Neural cell (in vitro differentiated cells): Measurements from ENCODE around the gene TSPEAR.

Source experiments
- EP300 ChIP-seq: fragments of 450-650 bp; conservative IDR thresholded peaks from 2 replicates; pipeline ENCODE4 v1.6.1; 2014; ENCODE audit warnings: antibody characterized with exemption, mild to moderate bottlenecking, moderate library complexity; ENCODE audit not compliant: poor library complexity, severe bottlenecking
- EZH2 ChIP-seq: fragments of 200-600, 300-800 bp; shearing (Covaris generic), sonication (generic); IDR thresholded peaks from 2 replicates; pipeline ENCODE4 v1.6.1; 2014; ENCODE audit warnings: antibody characterized with exemption, low read length, borderline replicate concordance, mild to moderate bottlenecking; ENCODE audit not compliant: insufficient read depth, poor library complexity, severe bottlenecking
- MXI1 ChIP-seq: fragments of 450-650 bp; conservative IDR thresholded peaks from 2 replicates; pipeline ENCODE4 v1.6.1; 2014; ENCODE audit warnings: antibody characterized with exemption, mild to moderate bottlenecking; ENCODE audit not compliant: poor library complexity, severe bottlenecking
- POLR2AphosphoS5 ChIP-seq: IDR thresholded peaks from 2 replicates; pipeline ENCODE4 v1.6.1; 2012
- RAD21 ChIP-seq: fragments of 450-650 bp; conservative IDR thresholded peaks from 2 replicates; pipeline ENCODE4 v1.6.1; 2014; ENCODE audit warnings: antibody characterized with exemption, mild to moderate bottlenecking, moderate library complexity
- SMC3 ChIP-seq: fragments of 450-650 bp; conservative IDR thresholded peaks from 2 replicates; pipeline ENCODE4 v1.6.1; 2014; ENCODE audit warnings: antibody characterized with exemption, mild to moderate bottlenecking, moderate library complexity; ENCODE audit not compliant: poor library complexity
- TAF1 ChIP-seq: IDR thresholded peaks from 2 replicates; pipeline ENCODE4 v1.6.1; 2012; ENCODE audit warnings: low read depth
- TF ChIP-seq, protein P1 (sequence below): fragments of 450-650 bp; IDR thresholded peaks from 2 replicates; pipeline ENCODE4 v1.5.1; 2014; ENCODE audit warnings: antibody characterized with exemption, mild to moderate bottlenecking, moderate library complexity; ENCODE audit not compliant: poor library complexity, severe bottlenecking
- TF ChIP-seq, protein P2 (sequence below): IDR thresholded peaks from 2 replicates; pipeline ENCODE4 v1.6.1; 2012; ENCODE audit warnings: borderline replicate concordance

DNA sequence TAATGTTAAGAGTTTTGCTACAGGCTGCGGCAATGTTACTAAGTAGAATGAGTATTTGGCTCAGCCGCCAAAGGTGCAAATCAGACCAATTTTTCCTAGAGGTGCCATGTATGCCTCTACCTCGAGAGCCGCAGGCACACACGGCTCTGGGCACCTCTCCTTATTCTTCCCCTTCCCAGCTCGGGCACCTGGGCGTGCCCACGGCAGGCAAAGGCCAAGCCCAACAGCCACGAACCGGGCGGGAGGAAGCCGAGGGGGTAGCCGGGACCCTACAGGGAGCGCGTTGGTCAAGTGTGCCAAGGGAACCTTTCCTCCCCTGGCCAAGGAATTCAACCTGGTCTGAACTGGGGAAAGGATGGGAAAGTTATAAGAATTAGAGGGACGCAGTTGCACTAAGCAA lies 225.1 kb downstream of the TSPEAR start:
- TF ChIP-seq EZH2 (no peak), MXI1 (no peak), POLR2AphosphoS5 (no peak), EP300 (no peak), TAF1 (no peak), RAD21 (no peak), SMC3 (no peak)
- TF ChIP-seq, protein P1, sequence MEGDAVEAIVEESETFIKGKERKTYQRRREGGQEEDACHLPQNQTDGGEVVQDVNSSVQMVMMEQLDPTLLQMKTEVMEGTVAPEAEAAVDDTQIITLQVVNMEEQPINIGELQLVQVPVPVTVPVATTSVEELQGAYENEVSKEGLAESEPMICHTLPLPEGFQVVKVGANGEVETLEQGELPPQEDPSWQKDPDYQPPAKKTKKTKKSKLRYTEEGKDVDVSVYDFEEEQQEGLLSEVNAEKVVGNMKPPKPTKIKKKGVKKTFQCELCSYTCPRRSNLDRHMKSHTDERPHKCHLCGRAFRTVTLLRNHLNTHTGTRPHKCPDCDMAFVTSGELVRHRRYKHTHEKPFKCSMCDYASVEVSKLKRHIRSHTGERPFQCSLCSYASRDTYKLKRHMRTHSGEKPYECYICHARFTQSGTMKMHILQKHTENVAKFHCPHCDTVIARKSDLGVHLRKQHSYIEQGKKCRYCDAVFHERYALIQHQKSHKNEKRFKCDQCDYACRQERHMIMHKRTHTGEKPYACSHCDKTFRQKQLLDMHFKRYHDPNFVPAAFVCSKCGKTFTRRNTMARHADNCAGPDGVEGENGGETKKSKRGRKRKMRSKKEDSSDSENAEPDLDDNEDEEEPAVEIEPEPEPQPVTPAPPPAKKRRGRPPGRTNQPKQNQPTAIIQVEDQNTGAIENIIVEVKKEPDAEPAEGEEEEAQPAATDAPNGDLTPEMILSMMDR = no peak
- TF ChIP-seq, protein P2, sequence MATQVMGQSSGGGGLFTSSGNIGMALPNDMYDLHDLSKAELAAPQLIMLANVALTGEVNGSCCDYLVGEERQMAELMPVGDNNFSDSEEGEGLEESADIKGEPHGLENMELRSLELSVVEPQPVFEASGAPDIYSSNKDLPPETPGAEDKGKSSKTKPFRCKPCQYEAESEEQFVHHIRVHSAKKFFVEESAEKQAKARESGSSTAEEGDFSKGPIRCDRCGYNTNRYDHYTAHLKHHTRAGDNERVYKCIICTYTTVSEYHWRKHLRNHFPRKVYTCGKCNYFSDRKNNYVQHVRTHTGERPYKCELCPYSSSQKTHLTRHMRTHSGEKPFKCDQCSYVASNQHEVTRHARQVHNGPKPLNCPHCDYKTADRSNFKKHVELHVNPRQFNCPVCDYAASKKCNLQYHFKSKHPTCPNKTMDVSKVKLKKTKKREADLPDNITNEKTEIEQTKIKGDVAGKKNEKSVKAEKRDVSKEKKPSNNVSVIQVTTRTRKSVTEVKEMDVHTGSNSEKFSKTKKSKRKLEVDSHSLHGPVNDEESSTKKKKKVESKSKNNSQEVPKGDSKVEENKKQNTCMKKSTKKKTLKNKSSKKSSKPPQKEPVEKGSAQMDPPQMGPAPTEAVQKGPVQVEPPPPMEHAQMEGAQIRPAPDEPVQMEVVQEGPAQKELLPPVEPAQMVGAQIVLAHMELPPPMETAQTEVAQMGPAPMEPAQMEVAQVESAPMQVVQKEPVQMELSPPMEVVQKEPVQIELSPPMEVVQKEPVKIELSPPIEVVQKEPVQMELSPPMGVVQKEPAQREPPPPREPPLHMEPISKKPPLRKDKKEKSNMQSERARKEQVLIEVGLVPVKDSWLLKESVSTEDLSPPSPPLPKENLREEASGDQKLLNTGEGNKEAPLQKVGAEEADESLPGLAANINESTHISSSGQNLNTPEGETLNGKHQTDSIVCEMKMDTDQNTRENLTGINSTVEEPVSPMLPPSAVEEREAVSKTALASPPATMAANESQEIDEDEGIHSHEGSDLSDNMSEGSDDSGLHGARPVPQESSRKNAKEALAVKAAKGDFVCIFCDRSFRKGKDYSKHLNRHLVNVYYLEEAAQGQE = no peak
